Measurements from ENCODE around the gene SCUBE3.

GRCh38 chr6:35244551-35244950 lies 30.8 kb downstream of the SCUBE3 start:
- TF ChIP-seq EZH2 (IDR thresholded peaks at IDR 0.05) (no peak), POLR2AphosphoS5 (IDR thresholded peaks at IDR 0.05; ENCODE audit: borderline replicate concordance, low read depth, low read length) (no peak)

Data from SK-N-MC (cell line).